CD14-positive monocyte (primary cell): ENCODE results near the gene FRRS1L. TPM values are rescaled to one million over a fixed set of nuclear protein-coding genes. Genes with fewer than 3 reads are reported as not detected.

Experiments used
- DNase-seq, 3 donors: peaks; one replicate each; pipeline ENCODE4 v3.0.0-alpha.2; 2011 to 2022
- H2AFZ ChIP-seq: 2 replicates; pipeline ENCODE4 v1.6.0; 2012; ENCODE audit warnings: mild to moderate bottlenecking, low read depth, low read length, inconsistent platforms; ENCODE audit not compliant: insufficient read depth, poor library complexity, severe bottlenecking
- H3K27ac ChIP-seq, 2 donors: 1 replicate in 1 of 2; 2 replicates in 1 of 2; pipeline ENCODE4 v1.5.1; 2012 to 2013; ENCODE audit warnings: low read length in 2 of 2, control low read depth in 1 of 2, inconsistent platforms in 1 of 2, low read depth in 1 of 2, mild to moderate bottlenecking in 1 of 2
- H3K27me3 ChIP-seq, 2 donors: one replicate each; pipeline versions ENCODE4 v1.6.0 to v1.6.1; 2011 to 2013; ENCODE audit warnings: low read length in 2 of 2; ENCODE audit not compliant: control insufficient read depth in 2 of 2, insufficient read depth in 2 of 2
- H3K36me3 ChIP-seq, 2 donors: replicated peaks in 1 of 2; 1 replicate in 1 of 2; 2 replicates in 1 of 2; pipeline versions ENCODE4 v1.5.1 to v1.6.1; 2012 to 2013; ENCODE audit warnings: low read length in 2 of 2, control low read depth in 1 of 2, inconsistent platforms in 1 of 2, mild to moderate bottlenecking in 1 of 2; ENCODE audit not compliant: insufficient read depth in 2 of 2, control insufficient read depth in 1 of 2
- H3K4me1 ChIP-seq, 2 donors: 1 replicate in 1 of 2; 2 replicates in 1 of 2; pipeline versions ENCODE4 v1.5.1 to v1.6.1; 2012 to 2013; ENCODE audit warnings: low read length in 2 of 2, control low read depth in 1 of 2, inconsistent platforms in 1 of 2, mild to moderate bottlenecking in 1 of 2, moderate library complexity in 1 of 2; ENCODE audit not compliant: insufficient read depth in 2 of 2, control insufficient read depth in 1 of 2
- H3K4me2 ChIP-seq: replicated peaks from 2 replicates; pipeline ENCODE3; 2012; ENCODE audit warnings: low read length, moderate library complexity, mild to moderate bottlenecking; ENCODE audit not compliant: poor library complexity, severe bottlenecking; ENCODE audit errors: extremely low read depth
- H3K4me3 ChIP-seq, 3 experiments: fragments of 200-600 bp in 1 of 3; sonication (generic) in 1 of 3; replicated peaks in 1 of 3; 1 replicate in 2 of 3; 2 replicates in 1 of 3; pipeline ENCODE4 v1.5.1; 2011 to 2013; ENCODE audit warnings: low read length in 3 of 3, mild to moderate bottlenecking in 3 of 3, control low read depth in 2 of 3, low read depth in 2 of 3, inconsistent platforms in 1 of 3, moderate library complexity in 1 of 3
- H3K79me2 ChIP-seq: 2 replicates; pipeline ENCODE4 v1.6.0; 2012; ENCODE audit warnings: mild to moderate bottlenecking, control low read depth, inconsistent platforms, low read length, moderate library complexity; ENCODE audit not compliant: insufficient read depth
- H3K9ac ChIP-seq: 2 replicates; pipeline ENCODE4 v1.6.0; 2017; ENCODE audit warnings: low read length, mild to moderate bottlenecking; ENCODE audit not compliant: insufficient read depth, poor library complexity, severe bottlenecking
- H3K9me3 ChIP-seq, 2 donors: replicated peaks in 1 of 2; 1 replicate in 1 of 2; 2 replicates in 1 of 2; pipeline versions ENCODE4 v1.5.1 to v1.6.1; 2012 to 2013; ENCODE audit warnings: low read length in 2 of 2, control low read depth in 1 of 2; ENCODE audit not compliant: control insufficient read depth in 1 of 2, insufficient read depth in 1 of 2
- H4K20me1 ChIP-seq: 2 replicates; pipeline ENCODE4 v1.6.0; 2012; ENCODE audit warnings: mild to moderate bottlenecking, low read length, control low read depth, moderate library complexity; ENCODE audit not compliant: insufficient read depth
- H3K27ac Mint-ChIP-seq, 7 donors: one replicate each; pipeline ENCODE4 v1.8.0; 2020; ENCODE audit warnings: mild to moderate bottlenecking in 7 of 7, mixed read lengths in 7 of 7, moderate library complexity in 6 of 7, inconsistent platforms in 2 of 7
- H3K27me3 Mint-ChIP-seq, 3 donors: one replicate each; pipeline ENCODE4 v1.8.0; 2021 to 2022; ENCODE audit warnings: low read depth in 3 of 3, mild to moderate bottlenecking in 3 of 3, mixed read lengths in 3 of 3, moderate library complexity in 3 of 3, inconsistent platforms in 1 of 3
- H3K36me3 Mint-ChIP-seq, 2 donors: one replicate each; pipeline ENCODE4 v1.8.0; 2020; ENCODE audit warnings: mixed read lengths in 2 of 2, inconsistent platforms in 1 of 2, mild to moderate bottlenecking in 1 of 2
- H3K4me1 Mint-ChIP-seq: one replicate; pipeline ENCODE4 v1.8.0; 2020; ENCODE audit warnings: mild to moderate bottlenecking, mixed read lengths
- H3K4me3 Mint-ChIP-seq, 2 donors: one replicate each; pipeline ENCODE4 v1.8.0; 2020; ENCODE audit warnings: mild to moderate bottlenecking in 2 of 2, mixed read lengths in 2 of 2, moderate library complexity in 1 of 2
- H3K9me3 Mint-ChIP-seq, 7 donors: one replicate each; pipeline ENCODE4 v1.8.0; 2020 to 2022; ENCODE audit warnings: mixed read lengths in 7 of 7, mild to moderate bottlenecking in 6 of 7, moderate library complexity in 6 of 7, inconsistent platforms in 2 of 7
- WGBS: methylation state at CpG from one replicate; pipeline ENCODE4 v1.1.5; 2013; ENCODE audit warnings: missing lambda C conversion rate; ENCODE audit not compliant: insufficient coverage; 5-methylcytosine and 5-hydroxymethylcytosine counted together
- intact Hi-C, 2 donors: fragments of 100-400 bp; cut with micrococcal nuclease; formaldehyde crosslinking; loops; one replicate each; pipeline versions ENCODE4 v1.15.0 to v1.15.1; 2023
- polyA minus RNA-seq: library from RNA; depleted of rRNA, polyadenylated mRNA; stranded (reverse); fragments of >200 nt; gene quantifications from 2 replicates; pipeline ENCODE4 v1.2.3, GENCODE V29; 2012
- polyA plus RNA-seq, 3 donors: library from polyadenylated mRNA; depleted of rRNA in 1 of 3; unstranded in 2 of 3; stranded (reverse) in 1 of 3; fragments of 300-500 nt in 2 of 3; fragments of >200 nt in 1 of 3; fragmentation: Illumina TruSeq in 2 of 3; gene quantifications; 1 replicate in 2 of 3; 2 replicates in 1 of 3; pipeline ENCODE4 v1.2.3, GENCODE V29; 2012 to 2021
- total RNA-seq, 12 experiments: library from RNA in 1 of 12; stranded (reverse) in 1 of 12; fragments of 120-200 nt in 1 of 12; gene quantifications; one replicate each; pipeline ENCODE4 v1.2.4 and lab custom pipeline; 2013 to 2026; ENCODE audit warnings: mixed read lengths in 6 of 12, inconsistent platforms in 1 of 12
- TF ChIP-seq, protein P1 (sequence below): fragments of 200-600 bp; IDR thresholded peaks from one replicate; pipeline ENCODE4 v1.8.0; 2022; ENCODE audit warnings: antibody characterized with exemption, mild to moderate bottlenecking

FRRS1L gene, protein sequence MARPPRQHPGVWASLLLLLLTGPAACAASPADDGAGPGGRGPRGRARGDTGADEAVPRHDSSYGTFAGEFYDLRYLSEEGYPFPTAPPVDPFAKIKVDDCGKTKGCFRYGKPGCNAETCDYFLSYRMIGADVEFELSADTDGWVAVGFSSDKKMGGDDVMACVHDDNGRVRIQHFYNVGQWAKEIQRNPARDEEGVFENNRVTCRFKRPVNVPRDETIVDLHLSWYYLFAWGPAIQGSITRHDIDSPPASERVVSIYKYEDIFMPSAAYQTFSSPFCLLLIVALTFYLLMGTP
- total RNA-seq (2013), result 0.04 TPM
- polyA plus RNA-seq (not detected), polyA minus RNA-seq (not detected in 2 replicates), total RNA-seq (lab: John Stamatoyannopoulos, UW) (0 to 4.7 (median 0.17) reads per million in 11 experiments)

DNA sequence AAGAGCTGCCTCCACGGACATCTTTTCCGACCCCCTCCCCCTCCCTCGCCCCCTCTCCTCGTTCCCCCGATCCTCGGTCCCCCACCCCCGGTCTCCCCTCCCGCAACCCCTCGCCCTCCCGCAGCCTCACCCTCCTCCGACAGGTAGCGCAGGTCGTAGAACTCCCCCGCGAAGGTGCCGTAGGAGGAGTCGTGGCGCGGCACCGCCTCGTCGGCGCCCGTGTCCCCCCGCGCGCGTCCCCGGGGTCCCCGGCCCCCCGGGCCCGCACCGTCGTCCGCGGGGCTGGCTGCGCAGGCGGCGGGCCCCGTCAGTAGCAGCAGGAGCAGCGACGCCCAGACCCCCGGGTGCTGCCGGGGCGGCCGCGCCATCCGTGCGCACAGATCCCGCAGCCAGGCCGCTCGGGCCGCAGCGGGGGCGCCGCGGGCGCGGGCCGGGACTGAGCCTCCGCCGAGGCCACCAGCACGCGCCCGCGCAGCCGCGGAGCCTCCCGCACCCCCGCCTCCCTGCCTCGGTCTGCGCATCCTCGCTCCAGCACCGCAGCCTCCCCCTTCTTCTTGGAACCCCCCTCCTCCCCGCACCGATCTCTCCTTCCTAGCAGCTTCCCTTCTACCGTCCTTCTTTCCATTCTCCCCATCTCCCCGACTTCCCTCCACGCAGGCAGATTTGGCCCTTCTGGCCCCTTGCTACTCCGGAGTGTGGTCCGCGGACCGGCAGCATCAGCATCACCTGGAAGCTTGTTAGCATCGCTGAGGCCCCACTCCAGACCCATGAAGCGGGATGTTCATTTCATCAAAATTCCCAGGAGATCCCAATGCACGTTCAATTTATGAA lies at the start of gene FRRS1L:
FRRS1L (minus strand) TSS at position 479 of the 831 bp plus-strand sequence; CDS start at position 368, 111 bp downstream.
- TF ChIP-seq, protein P1, sequence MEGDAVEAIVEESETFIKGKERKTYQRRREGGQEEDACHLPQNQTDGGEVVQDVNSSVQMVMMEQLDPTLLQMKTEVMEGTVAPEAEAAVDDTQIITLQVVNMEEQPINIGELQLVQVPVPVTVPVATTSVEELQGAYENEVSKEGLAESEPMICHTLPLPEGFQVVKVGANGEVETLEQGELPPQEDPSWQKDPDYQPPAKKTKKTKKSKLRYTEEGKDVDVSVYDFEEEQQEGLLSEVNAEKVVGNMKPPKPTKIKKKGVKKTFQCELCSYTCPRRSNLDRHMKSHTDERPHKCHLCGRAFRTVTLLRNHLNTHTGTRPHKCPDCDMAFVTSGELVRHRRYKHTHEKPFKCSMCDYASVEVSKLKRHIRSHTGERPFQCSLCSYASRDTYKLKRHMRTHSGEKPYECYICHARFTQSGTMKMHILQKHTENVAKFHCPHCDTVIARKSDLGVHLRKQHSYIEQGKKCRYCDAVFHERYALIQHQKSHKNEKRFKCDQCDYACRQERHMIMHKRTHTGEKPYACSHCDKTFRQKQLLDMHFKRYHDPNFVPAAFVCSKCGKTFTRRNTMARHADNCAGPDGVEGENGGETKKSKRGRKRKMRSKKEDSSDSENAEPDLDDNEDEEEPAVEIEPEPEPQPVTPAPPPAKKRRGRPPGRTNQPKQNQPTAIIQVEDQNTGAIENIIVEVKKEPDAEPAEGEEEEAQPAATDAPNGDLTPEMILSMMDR, result no peak
- H4K20me1 ChIP-seq, result no peaks in the 10 kb centered on the region
- no peaks in the 10 kb centered on the region for H3K36me3 ChIP-seq
- Mint-ChIP-seq H3K27me3 (peaks cover 43 to 71% (median 53%) of the 10 kb centered on the region in 3 donors), H3K27ac (peak within 1 kb of the TSS in 1 of 7 donors; percentile 68), H3K4me3 (peak within 1 kb of the TSS in 1 of 2 donors; percentile 77), H3K36me3 (no peaks in the 10 kb centered on the region), H3K9me3 (peaks cover 0 to 17% (median 9%) of the 10 kb centered on the region in 7 donors), H3K4me1 (peaks cover 5% of the 10 kb centered on the region)
- H3K4me2 ChIP-seq, result no peak within 1 kb of the TSS
- H3K27ac ChIP-seq, result no peak within 1 kb of the TSS
- H3K27me3 ChIP-seq, result peaks cover 38 to 53% of the 10 kb centered on the region in 2 donors
- intact Hi-C loops, result no loop called here
- H3K79me2 ChIP-seq, result no peaks in the 10 kb centered on the region
- H3K4me3 ChIP-seq, result no peak within 1 kb of the TSS
- H3K9me3 ChIP-seq, result peaks cover 6% of the 10 kb centered on the region in 2 donors
- no peak within 1 kb of the TSS for H2AFZ ChIP-seq
- DNase-seq, result no peak
- no peaks in the 10 kb centered on the region for H3K4me1 ChIP-seq
- 10% methylated on average over 72 of the region's 86 CpGs for WGBS
- no peak within 1 kb of the TSS for H3K9ac ChIP-seq

DNA sequence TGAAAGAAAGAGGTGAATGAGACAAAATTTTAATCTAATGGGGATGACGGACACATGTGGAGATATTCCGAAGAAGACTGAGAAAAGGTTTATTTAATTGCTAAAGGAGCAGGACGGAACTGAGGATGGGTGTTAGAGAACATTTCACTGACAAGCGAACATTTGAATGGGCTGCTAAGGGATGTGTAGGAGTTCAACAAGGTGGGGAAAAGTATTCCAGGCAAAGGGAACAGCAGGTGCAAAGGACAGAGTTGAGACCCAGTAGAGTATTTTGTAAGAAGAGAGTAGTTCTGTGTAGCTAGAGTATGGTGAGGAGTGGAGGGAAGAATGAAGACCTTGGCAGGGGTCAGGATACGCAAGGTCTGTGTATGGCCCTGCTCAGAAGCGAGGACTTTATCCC lies 47.4 kb upstream of the FRRS1L start:
- Histone ChIP-seq H3K4me1 (no peaks in the 10 kb centered on the region), H3K27me3 (no peaks in the 10 kb centered on the region), H3K4me3 (no peak overlapping the region), H3K79me2 (no peaks in the 10 kb centered on the region), H3K27ac (no peak overlapping the region), H4K20me1 (no peaks in the 10 kb centered on the region), H3K9ac (no peak overlapping the region), H3K9me3 (no peaks in the 10 kb centered on the region), H3K4me2 (no peak overlapping the region), H2AFZ (no peak overlapping the region), H3K36me3 (no peaks in the 10 kb centered on the region)
- Mint-ChIP-seq H3K9me3 (peaks cover 0 to 1% (median 0%) of the 10 kb centered on the region in 7 donors), H3K36me3 (no peaks in the 10 kb centered on the region), H3K4me1 (no peaks in the 10 kb centered on the region), H3K27me3 (peaks cover 7 to 20% (median 14%) of the 10 kb centered on the region in 3 donors), H3K4me3 (no peak overlapping the region), H3K27ac (no peak overlapping the region)
- 94% methylated on average over 6 of the region's 6 CpGs for WGBS
- TF ChIP-seq, protein P1, result no peak
- intact Hi-C loops, result no loop called here
- DNase-seq, result no peak
